CD4-positive, alpha-beta T cell treated with Interferon alpha-2 for 1 hour (primary cell): ENCODE data around the gene KRTAP1-3.
"Not testable (repeated sequence)": the region's sequence is repeated elsewhere in the genome, so short reads cannot be mapped to it uniquely, and the experiment has no call there.

Experiments
- DNase-seq, 2 donors: peaks; one replicate each; pipeline ENCODE4 v3.0.0-alpha.2; 2020 to 2022

The KRTAP1-3 gene, protein sequence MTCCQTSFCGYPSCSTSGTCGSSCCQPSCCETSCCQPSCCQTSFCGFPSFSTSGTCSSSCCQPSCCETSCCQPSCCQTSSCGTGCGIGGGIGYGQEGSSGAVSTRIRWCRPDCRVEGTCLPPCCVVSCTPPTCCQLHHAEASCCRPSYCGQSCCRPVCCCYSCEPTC

DNA sequence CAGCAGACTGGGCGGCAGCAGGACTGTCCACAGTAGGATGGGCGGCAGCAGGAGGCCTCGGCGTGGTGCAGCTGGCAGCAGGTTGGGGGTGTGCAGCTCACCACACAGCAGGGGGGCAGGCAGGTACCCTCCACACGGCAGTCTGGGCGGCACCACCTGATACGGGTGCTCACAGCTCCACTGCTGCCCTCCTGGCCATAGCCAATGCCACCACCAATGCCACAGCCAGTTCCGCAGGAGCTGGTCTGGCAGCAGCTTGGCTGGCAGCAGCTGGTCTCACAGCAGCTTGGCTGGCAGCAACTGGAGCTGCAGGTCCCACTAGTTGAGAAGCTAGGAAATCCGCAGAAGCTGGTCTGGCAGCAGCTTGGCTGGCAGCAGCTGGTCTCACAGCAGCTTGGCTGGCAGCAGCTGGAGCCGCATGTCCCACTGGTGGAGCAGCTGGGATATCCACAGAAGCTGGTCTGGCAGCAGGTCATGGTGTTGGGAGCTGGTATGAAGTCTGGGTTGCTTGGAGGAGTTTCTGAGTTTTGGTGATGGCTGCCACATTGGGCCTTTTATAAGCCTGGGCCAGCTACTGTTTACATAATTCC lies at the start of gene KRTAP1-3:
KRTAP1-3 (minus strand) TSS at position 529 of the 590 bp plus-strand sequence; CDS start at position 476, 53 bp downstream.
- not testable (repeated sequence) for DNase-seq

DNA sequence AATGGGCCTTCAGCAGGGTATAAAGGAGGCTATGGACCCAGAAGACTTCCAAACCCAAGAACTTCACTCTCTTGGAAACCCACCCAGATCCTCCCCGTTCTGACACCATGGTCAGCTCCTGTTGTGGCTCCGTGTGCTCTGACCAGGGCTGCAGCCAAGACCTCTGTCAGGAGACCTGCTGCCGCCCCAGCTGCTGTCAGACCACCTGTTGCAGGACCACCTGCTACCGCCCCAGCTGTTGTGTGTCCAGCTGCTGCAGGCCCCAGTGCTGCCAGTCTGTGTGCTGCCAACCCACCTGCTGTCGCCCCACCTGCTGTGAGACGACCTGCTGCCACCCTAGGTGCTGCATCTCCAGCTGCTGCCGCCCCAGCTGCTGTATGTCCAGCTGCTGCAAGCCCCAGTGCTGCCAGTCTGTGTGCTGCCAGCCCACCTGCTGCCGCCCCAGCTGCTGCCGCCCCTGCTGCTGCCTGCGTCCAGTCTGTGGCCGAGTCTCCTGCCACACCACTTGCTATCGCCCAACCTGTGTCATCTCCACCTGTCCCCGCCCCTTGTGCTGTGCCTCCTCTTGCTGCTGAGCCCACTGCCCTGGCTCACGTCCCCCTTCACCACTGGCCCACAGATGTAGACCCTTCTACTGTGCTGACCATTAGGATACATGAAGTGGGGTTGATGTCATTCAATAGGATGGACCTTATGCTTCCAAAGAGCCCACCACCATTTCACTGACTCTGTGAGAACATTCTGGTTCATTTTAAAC lies 49.6 kb upstream of the KRTAP1-3 start, which contains the start of gene KRTAP4-7:
KRTAP4-7 (plus strand) TSS at position 51 of the 757 bp plus-strand sequence; CDS start at position 108, 57 bp downstream.
- not testable (repeated sequence) for DNase-seq

DNA sequence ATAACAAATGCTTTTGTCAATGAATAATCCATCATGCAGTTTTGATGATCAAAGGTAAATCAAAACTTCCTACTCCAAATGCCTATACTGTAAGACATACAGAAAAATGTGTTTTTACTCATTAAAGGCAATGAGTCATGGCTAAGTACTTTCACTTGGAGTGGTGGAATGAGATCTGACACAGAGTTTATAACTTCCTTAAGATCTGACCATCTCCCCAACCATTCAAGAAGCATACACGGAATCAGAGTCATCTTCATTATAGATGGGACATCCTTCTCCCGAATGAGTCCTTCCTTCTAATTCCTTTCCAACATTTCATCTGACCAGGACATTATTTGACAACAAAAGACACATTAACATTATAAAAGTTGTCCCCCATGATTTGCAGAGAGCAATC lies 48.8 kb upstream of the KRTAP1-3 start:
- DNase-seq = not testable (repeated sequence)

DNA sequence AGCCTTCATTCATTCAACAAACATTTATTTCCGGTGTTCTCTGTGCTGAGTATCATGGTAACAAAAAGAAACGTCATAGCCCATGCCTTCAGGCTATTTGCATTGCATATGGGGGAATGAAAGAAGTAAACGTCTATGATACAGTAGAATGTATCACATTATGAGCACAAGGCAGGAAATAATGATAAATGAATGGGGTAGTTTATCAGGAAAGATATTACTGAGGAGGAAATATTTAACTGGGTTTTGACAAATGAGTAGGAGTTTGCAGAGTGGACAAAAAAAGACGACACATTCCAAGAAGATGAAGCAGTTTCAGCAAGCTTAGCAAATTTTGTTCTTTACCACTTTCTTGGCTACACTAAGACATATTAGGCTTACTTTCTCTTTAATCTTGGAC lies 48.0 kb upstream of the KRTAP1-3 start:
- no peak for DNase-seq

DNA sequence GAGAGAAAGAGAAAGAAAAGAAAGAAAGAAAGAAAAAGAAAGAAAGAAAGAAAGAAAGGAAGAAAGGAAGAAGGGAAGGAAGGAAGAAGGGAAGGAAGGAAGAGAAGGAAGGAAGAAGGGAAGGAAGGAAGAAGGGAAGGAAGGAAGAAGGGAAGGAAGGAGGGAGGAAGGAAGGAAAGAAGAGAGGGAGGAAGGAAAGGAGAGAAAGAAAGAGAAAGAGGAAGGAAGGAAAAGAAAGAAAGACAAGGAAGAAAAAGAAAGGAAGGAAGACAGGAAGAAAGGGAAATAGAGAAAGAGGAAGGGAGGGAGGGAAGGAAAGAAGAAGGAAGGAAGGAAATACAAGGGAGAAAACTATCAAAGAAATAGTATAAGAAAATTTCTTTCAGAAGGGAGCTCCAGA lies 42.1 kb upstream of the KRTAP1-3 start:
- no peak for DNase-seq

DNA sequence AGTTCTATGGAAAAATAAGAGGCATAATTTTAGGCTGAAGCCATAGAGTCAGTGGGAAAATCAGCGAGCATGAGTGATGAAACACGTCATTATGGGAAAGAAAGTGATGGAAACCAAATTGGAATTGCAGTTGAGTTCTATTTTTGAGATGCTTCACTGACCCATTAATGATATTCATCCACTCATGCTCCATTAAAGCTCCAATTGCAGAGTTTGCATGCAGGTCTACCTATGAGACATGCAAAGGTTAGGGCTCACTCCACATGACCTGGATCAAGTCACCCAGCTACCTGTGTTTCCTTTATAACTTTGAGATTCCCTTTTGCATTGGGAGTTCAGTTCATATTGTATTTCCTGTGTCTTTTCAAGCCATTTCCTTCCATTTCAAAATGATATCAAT lies 39.0 kb upstream of the KRTAP1-3 start:
- no peak for DNase-seq

DNA sequence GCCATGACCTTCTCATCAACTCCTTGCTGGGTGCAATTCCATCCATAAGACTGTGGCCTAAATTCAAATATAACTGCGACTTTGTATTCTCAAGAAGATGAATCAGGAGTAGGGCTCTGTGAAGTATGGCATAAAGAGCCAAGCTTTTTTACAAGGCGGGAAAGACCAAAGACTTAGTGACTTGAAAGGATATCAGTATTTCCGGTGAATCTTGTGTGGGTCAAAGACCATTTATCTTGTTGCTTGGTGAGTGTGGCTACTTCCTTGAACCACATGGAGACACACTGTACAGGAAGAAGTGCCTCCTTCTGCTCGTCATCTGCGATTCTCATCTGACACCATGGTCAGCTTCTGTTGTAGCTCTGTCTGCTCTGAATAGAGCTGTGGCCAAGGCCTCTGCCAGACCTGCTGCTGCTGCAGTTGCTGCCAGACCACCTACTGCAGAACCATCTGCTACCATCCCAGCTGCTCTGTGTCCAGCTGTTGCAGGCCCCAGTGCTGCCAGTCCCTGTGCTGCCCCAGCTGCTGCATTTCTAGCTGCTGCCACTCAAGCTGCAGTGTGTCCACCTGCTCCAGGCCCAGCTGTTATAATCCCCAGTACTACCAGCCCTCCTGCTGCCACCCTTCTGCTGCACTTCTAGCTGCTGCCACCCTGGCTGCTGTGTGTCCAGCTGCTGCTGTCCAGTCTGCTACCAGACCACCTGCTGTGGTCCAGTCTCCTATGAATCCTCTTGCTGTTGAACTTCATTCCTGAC lies 37.1 kb upstream of the KRTAP1-3 start:
- DNase-seq = no peak

DNA sequence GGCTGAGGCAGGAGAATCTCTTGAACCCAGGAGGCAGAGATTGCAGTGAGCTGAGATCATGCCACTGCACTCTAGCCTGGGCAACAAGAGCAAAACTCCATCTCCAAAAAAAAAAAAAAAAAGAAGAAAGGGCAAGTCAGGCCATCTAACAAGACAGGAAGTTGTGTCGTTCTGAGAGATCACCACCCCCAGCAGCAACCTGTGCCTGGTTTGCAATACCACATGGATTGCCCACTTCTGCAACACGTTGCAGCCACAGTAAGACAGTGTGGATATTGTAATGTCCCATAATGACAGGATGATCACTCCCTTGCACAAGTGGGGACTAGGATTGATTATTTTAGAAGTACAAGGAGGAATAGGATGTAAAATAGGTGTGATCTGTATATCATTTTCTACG lies 34.4 kb upstream of the KRTAP1-3 start:
- no peak for DNase-seq

DNA sequence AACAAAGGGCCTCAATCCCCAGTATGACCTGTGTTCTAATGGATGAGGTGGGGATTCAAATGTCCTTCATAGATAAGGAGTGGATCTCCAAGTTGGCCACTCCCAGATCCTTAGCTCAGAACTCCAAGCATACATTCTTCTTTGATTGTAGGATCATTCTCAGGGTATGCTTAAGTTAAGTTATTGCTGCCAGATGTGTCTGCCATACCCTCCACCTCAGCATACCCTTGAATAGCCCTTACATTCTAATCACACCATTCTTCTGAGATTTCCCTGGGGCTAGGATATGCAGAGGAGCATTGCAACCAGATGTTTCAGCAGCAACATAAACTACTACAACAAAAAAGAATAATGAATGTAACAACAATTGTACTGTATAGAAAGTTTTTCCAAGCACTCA lies 32.6 kb upstream of the KRTAP1-3 start:
- no peak for DNase-seq

DNA sequence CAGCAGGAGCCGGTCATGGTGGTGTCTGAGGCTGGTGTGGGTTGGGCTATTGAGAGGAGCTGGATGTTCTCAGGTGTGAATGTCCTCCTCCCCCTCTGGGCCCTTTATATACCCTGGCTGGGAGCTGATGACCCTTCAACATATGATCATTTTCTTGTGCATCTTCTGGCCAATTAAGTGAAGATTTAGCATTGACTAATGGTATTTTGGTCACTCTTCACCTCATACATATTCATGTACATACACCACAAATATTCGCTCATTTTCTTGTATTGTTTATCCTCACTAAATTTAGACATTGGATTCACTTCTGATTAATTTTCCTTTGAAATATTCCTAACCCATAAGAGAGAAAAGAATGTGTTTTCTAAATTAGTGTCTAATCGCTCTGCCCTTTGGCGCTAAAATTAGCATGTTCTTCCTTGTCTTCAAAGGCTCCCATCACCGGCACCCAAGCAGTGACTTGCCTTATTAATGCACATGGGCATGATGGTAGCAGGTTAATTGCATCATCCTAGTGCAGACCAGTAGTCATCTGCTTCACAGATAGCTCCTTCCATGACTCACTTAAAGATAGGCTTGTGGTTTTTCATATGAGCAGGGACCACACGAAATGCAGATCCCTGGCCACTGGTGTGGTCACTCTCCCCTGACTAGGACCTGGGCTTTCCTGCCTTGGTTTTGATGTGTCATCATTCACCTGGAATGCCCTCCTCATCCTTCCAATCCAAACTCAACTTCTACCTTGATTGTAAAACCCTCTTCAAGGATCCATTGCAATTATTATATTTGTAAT lies 31.4 kb upstream of the KRTAP1-3 start, which contains the start of gene KRTAP2-4:
KRTAP2-4 (minus strand) TSS at position 51 of the 796 bp plus-strand sequence; CDS start at position 17, 34 bp downstream.
- no peak for DNase-seq

DNA sequence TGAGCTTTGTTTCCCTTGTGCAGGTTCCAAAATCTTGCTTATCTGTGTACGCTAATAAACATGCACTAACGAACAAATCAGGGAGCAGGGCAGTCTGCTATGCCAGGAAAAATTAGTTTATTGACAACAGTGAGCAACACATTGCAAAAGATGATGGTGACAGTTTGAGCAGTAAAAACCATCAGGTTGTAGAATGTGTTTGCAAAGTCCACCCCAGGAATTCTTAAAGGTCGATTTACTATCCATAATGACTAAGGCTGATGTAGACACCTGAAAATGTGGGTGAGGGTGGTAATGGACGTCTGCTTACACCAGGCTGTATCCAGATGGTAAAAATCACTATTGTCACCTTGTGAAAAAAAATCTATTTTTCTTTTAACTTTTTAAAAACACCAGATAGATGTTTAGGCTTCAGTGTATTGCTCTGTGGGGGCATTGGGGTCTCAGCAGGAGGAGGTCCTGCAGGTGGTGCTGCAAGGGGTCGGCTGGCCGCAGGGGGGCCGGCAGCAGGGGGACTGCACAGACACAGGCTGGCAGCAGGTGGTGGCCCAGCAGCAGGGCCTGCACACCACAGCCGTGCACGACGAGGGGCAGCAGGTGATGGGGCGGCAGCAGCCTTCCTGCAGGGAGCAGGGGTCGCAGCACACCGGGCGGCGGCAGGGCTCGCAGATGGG lies 30.5 kb upstream of the KRTAP1-3 start:
- not testable (repeated sequence) for DNase-seq

DNA sequence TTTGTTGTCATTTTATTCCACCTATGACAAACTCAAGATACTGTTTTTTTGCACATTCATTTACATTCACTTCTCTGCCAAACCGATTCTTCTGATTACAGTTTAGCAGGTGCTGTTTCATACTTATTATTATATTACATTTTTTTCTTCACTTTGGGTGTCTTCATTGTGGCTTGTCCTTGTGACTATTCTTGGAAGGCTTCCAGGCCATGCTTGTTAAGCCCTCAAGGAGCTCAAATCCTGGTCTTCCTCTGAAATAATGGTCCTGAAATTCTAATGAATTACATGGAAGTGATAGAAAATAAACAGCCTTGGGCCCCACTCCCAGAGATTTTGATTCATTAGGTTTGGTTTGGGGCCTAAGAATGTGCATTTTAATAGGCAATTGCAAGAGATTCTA lies 29.6 kb upstream of the KRTAP1-3 start:
- DNase-seq = no peak

DNA sequence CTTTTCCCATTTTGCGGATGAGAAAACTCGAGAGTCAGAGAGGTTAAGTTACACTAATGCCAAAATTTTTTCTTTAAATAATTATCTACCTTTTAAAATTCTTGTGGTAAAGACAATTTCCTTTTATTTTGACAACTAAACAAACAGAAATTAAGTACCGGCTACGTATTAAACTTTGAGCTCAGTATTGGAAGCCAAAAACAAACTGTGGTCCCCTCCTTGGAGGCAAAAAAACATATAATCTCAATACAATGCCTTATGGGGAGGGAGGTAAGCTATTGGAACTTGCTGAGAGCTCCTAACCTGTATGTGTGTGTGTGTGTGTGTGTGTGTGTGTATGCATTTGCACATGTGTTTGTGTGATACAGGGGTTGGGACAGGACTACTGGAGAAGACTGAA lies 28.8 kb upstream of the KRTAP1-3 start:
- no peak for DNase-seq

DNA sequence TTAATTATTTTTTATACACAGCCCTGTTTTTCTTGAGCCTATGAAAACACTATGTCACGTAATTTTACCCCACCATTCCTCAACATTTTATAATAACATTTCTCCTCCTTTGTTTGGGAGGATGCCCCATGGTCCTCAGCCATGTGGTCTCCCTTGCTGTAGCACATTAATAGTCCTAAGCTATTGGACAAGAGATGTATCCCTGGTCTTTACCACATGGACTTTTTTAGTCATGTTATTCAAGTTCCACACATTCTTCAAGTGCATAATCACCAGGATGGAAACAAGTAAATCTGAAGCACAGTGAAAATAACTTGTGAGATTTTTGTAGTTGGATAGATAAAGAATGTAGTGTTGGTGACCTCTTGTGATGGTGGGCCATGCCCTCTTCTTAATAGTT lies 27.3 kb upstream of the KRTAP1-3 start:
- DNase-seq = no peak

DNA sequence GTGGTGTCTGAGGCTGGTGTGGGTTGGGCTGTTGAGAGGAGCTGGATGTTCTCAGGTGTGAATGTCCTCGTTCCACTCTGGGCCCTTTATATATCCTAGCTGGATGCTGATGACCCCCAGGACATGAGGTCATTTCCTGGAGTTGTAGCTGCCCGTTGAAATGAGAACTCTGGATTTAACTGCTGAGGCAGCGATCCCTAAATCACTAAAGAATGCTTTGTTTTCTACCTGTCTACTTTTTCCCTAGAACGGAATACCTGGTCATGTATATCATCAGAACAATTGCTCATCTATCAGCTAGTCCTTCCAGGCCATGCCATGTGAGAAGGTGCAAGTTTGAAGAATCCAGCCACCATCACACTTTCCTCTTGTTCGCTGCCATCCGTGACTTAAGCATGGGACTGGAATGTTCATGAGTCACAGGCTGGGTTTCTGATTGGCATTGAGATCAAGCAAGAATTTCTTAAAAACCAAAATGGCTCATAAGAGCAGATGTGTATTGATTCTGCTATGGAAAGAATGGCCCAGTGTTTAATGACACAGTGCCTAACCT lies 25.5 kb upstream of the KRTAP1-3 start, which contains the start of gene KRTAP2-3:
KRTAP2-3 (minus strand) TSS at position 63 of the 553 bp plus-strand sequence. CDS start 64 bp downstream, outside the sequence.
- DNase-seq = no peak

DNA sequence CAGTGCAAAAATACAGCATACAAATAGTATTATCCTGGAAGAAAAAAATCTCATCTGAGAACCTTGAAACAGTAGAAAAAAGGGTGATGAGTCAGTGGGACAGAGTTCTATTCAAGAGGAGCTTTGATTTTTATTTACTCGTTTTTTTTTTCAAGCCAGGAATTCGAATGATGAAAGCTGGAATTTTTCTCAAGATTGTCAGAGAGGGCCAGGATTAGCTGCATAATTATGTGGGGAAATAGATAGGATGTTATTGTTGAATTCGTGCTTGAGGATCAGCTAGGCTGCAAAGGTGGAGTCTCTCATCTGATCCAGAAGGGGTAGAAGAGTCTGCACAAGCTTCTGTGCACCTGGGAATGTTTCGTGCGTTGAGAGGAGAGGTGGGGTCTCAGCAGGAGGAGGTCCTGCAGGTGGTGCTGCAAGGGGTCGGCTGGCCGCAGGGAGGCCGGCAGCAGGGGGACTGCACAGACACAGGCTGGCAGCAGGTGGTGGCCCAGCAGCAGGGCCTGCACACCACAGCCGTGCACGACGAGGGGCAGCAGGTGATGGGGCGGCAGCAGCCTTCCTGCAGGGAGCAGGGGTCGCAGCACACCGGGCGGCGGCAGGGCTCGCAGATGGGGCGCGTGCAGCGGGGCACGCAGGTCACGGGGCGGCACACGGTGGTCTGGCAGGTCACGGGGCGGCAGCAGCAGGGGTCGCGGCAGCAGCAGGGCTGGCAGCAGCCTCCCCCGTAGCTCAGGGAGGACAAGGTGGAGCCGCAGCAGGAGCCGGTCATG lies 24.8 kb upstream of the KRTAP1-3 start:
- not testable (repeated sequence) for DNase-seq

DNA sequence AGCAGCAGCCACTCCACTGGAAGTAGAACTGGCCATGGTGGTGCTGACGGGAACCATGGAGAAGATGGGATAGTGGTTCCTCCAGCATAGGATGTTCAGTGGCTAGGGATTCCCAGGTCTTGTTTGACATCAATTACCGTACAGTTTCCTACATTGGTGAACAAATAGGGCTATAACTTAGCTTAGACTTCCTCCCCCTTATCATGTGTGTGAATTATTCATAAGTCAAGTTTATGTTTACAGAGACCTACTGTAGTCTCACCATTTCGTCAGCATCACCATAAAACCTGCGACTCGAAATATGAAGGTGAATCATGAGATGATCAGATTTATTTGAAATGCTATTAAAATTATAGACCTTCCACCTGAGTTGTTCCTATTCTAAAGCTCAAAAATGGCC lies 24.1 kb upstream of the KRTAP1-3 start:
- DNase-seq = no peak

DNA sequence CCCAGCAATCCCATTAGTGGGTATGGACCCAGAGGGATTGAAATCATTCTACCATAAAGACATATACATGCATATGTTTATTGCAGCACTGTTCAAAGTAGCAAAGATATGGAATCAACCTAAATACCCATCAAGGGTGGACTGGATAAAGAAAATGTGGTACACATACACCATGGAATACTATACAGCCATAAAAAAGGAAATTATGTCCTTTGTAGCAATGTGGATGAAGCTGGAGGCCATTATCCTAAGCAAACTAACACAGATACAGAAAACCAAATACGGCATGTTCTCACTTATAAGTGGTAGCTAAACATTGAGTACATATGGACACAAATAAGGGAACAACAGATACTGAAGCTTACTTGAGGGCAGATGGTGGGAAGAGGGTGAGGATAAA lies 22.9 kb upstream of the KRTAP1-3 start:
- no peak for DNase-seq

DNA sequence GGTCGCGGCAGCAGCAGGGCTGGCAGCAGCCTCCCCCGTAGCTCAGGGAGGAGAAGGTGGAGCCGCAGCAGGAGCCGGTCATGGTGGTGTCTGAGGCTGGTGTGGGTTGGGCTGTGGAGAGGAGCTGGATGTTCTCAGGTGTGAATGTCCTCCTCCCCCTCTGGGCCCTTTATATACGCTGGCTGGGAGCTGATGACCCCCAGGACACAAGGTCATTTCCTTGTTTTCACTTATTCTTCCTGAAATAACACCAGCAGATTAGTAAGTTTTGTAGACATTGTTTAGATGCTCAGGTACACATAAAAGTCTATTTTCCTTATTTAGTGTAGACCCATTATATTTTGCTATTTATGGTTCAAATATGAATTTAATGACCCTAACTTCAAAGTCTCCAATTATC lies 20.5 kb upstream of the KRTAP1-3 start, which contains the start of gene KRTAP2-2:
KRTAP2-2 (minus strand) TSS at position 101 of the 400 bp plus-strand sequence; CDS start at position 82, 19 bp downstream.
- DNase-seq = not testable (repeated sequence)

DNA sequence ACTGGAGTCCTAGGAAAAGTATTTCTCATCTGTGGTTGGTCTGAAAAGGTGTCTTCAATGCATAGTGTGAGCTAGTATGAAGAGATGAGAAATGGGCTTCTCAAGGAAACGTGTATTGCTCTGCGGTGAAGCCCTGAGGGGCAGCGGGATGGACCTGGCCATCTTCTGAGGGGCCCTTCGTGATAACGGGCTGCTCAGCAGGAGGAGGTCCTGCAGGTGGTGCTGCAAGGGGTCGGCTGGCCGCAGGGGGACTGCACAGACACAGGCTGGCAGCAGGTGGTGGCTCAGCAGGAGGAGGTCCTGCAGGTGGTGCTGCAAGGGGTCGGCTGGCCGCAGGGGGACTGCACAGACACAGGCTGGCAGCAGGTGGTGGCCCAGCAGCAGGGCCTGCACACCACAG lies 19.9 kb upstream of the KRTAP1-3 start:
- not testable (repeated sequence) for DNase-seq
